ENCODE measurements around the gene COL28A1. TPM values are rescaled to one million over a fixed set of nuclear protein-coding genes. Genes with fewer than 3 reads are reported as not detected.

Gene COL28A1
- total RNA-seq, 1 donor from 2014 or later: 1.8 TPM

GRCh38 chr7:7433811-7434210, 101.9 kb downstream of the COL28A1 start:
- Mint-ChIP-seq H3K4me3 (no peak overlapping the region), H3K27ac (no peak overlapping the region), H3K27me3 (ENCODE audit: low read depth) (peaks cover 1% of the 10 kb centered on the region), H3K9me3 (no peaks in the 10 kb centered on the region), H3K36me3 (no peaks in the 10 kb centered on the region), H3K4me1 (no peaks in the 10 kb centered on the region)
- TF ChIP-seq CTCF (IDR thresholded peaks at IDR 0.05; ENCODE audit: unreplicated experiment): no peak
- no peak for DNase-seq (ENCODE audit: low spot score in 2 of 2, unreplicated experiment in 2 of 2)

DNA sequence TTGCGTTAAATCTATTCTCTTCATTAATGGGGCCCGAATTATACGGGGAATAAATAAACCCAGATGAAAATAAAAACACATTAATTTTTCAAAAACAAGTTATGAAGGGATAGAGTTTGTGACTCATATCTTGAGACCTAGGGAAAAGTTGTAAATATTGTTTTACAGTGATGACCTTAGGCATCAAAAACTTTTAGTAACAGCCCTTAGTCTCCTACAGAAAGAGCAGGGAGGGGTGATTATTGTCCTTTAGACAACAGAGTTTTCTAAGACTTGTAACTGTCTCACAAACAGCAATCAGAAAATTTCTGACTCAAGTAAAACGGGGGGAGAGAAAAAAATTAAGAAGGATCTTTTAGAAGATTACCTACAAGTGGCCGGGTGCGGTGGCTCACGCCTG, 102.7 kb downstream of the COL28A1 start:
- no peaks in the 10 kb centered on the region for H3K4me1 Mint-ChIP-seq
- DNase-seq (ENCODE audit: low spot score in 2 of 2, unreplicated experiment in 2 of 2): no peak
- no peak for TF ChIP-seq CTCF (IDR thresholded peaks at IDR 0.05; ENCODE audit: unreplicated experiment)
- no peak overlapping the region for H3K4me3 Mint-ChIP-seq
- H3K36me3 Mint-ChIP-seq: no peaks in the 10 kb centered on the region
- peaks cover 1% of the 10 kb centered on the region for H3K27me3 Mint-ChIP-seq (ENCODE audit: low read depth)
- no peaks in the 10 kb centered on the region for H3K9me3 Mint-ChIP-seq
- no peak overlapping the region for H3K27ac Mint-ChIP-seq

DNA sequence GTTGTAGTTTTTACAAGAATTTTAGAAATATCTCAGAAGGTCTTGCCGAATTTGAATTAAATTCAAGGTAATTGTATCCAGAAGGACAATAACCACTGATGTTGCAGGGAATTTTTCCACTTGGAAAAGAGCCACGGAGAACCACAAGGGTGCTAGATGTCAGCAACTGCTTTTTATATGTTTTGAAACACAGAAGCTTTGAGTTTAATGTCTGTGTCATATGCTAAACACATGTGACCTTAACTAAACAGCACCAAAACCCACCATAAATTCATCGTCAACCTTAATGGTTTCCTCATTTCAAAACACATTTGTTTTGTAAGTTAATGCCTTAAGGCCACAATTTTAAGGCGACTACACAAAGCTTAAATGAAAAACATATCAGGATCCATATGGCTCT, 106.9 kb downstream of the COL28A1 start:
- H3K4me3 Mint-ChIP-seq: no peak overlapping the region
- no peak for TF ChIP-seq CTCF (IDR thresholded peaks at IDR 0.05; ENCODE audit: unreplicated experiment)
- no peaks in the 10 kb centered on the region for H3K9me3 Mint-ChIP-seq
- no peak overlapping the region for H3K27ac Mint-ChIP-seq
- no peak for DNase-seq (ENCODE audit: low spot score in 2 of 2, unreplicated experiment in 2 of 2)
- no peaks in the 10 kb centered on the region for H3K4me1 Mint-ChIP-seq
- no peaks in the 10 kb centered on the region for H3K36me3 Mint-ChIP-seq
- H3K27me3 Mint-ChIP-seq (ENCODE audit: low read depth): peaks cover 1% of the 10 kb centered on the region

- H3K9me3 Mint-ChIP-seq: no peaks in the 10 kb centered on the region
- TF ChIP-seq CTCF (IDR thresholded peaks at IDR 0.05; ENCODE audit: unreplicated experiment): no peak
Measured at GRCh38 chr7:7427363-7427762, 108.3 kb downstream of the COL28A1 start.

DNA sequence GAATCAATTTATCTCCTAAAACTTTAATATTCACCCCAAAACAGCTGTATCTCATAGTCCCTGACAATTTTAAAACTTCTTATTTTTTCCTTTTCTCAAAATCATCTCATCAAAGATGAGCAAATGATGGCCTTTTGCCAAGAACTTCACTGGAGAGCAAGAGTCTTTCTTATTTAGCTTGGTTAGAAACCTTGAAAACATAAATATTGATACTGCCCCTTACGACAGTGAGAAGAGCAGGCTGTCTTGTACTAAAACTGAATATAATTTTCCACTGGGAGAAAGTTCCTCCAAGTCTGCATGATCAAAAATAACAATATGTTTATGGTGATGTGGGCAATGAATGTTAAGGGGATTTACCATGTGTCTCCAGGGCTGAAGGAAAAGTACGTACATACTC, 109.0 kb downstream of the COL28A1 start:
- Mint-ChIP-seq H3K27ac (no peak overlapping the region), H3K4me1 (no peaks in the 10 kb centered on the region), H3K27me3 (ENCODE audit: low read depth) (peaks cover under 1% of the 10 kb centered on the region), H3K4me3 (no peak overlapping the region), H3K36me3 (no peaks in the 10 kb centered on the region), H3K9me3 (no peaks in the 10 kb centered on the region)
- no peak for DNase-seq (ENCODE audit: low spot score in 2 of 2, unreplicated experiment in 2 of 2)
- no peak for TF ChIP-seq CTCF (IDR thresholded peaks at IDR 0.05; ENCODE audit: unreplicated experiment)

More at GRCh38 chr7:7427363-7427762, 108.3 kb downstream of the COL28A1 start:
- no peaks in the 10 kb centered on the region for H3K36me3 Mint-ChIP-seq
- no peaks in the 10 kb centered on the region for H3K4me1 Mint-ChIP-seq
- no peak for DNase-seq (ENCODE audit: low spot score in 2 of 2, unreplicated experiment in 2 of 2)
- peaks cover 1% of the 10 kb centered on the region for H3K27me3 Mint-ChIP-seq (ENCODE audit: low read depth)
- no peak overlapping the region for H3K27ac Mint-ChIP-seq
- H3K4me3 Mint-ChIP-seq: no peak overlapping the region

DNA sequence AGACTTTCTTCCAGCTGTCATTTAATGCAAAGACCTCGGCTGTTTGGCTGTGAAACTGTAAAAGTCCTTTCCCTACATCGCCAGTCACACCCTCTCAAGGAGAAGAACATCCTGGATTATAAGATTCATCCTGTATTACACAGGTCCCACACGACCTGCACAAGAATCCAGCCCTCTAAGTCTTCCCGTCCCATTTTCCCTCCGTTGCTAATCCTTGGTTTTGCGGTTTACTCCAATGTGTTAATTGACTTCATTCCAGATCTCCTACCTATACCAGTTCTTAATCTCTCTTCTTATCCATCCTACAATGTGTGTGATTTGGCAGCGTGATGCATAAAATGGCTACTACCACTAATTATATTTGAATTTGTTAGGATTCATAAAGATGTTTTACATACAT, 110.4 kb downstream of the COL28A1 start:
- Mint-ChIP-seq H3K36me3 (no peaks in the 10 kb centered on the region), H3K4me3 (no peak overlapping the region), H3K27ac (no peak overlapping the region), H3K4me1 (no peaks in the 10 kb centered on the region), H3K9me3 (no peaks in the 10 kb centered on the region), H3K27me3 (ENCODE audit: low read depth) (no peaks in the 10 kb centered on the region)
- no peak for TF ChIP-seq CTCF (IDR thresholded peaks at IDR 0.05; ENCODE audit: unreplicated experiment)
- DNase-seq (ENCODE audit: low spot score in 2 of 2, unreplicated experiment in 2 of 2): no peak
